GM21447 (cell line): Measurements from ENCODE around the gene UTP3.
A peak's percentile ranks its signal among the peaks of the same experiment; 100 is the strongest.
"Not testable (repeated sequence)": the region's sequence is repeated elsewhere in the genome, so short reads cannot be mapped to it uniquely, and the experiment has no call there.

Experiments used
- ATAC-seq: cut with Tn5 transposase; IDR thresholded peaks from one replicate; pipeline ENCODE4 v1.9.1; 2021; ENCODE audit not compliant: unreplicated experiment

Gene UTP3

GRCh38 chr4:70687821-70688794 lies at the start of gene UTP3:
Gene UTP3, plus strand, starts transcription at chr4:70688532. Its CDS starts 146 bp downstream, at chr4:70688678.
- peak; percentile 89 for ATAC-seq

GRCh38 chr4:70640192-70640591 lies 48.1 kb upstream of the UTP3 start:
- no peak for ATAC-seq

GRCh38 chr4:70650741-70651140 lies 37.6 kb upstream of the UTP3 start:
- ATAC-seq = not testable (repeated sequence)

- ATAC-seq = peak; percentile 49
Measured at GRCh38 chr4:70651864-70652506, 36.3 kb upstream of the UTP3 start.

GRCh38 chr4:70654605-70655011 lies 33.7 kb upstream of the UTP3 start:
- no peak for ATAC-seq

- ATAC-seq = no peak
Measured at GRCh38 chr4:70657326-70657725, 31.0 kb upstream of the UTP3 start.

- no peak for ATAC-seq
Measured at GRCh38 chr4:70658418-70658817, 29.9 kb upstream of the UTP3 start.

GRCh38 chr4:70660106-70660505 lies 28.2 kb upstream of the UTP3 start:
- ATAC-seq = no peak

GRCh38 chr4:70661309-70661922 lies 26.9 kb upstream of the UTP3 start:
- ATAC-seq = peak; percentile 80

GRCh38 chr4:70666369-70666768 lies 22.0 kb upstream of the UTP3 start, which contains the start of gene JCHAIN:
Gene JCHAIN, minus strand, starts transcription at chr4:70666508. Its CDS starts 18 bp downstream, at chr4:70666490.
- ATAC-seq = peak; percentile 53

- ATAC-seq = peak; percentile 57
Measured at GRCh38 chr4:70667740-70668535, 20.4 kb upstream of the UTP3 start.

GRCh38 chr4:70670332-70671014 lies 17.9 kb upstream of the UTP3 start:
- no peak for ATAC-seq

GRCh38 chr4:70671091-70671490 lies 17.2 kb upstream of the UTP3 start:
- ATAC-seq = no peak

GRCh38 chr4:70674191-70674590 lies 14.1 kb upstream of the UTP3 start:
- no peak for ATAC-seq

GRCh38 chr4:70674731-70675130 lies 13.6 kb upstream of the UTP3 start:
- no peak for ATAC-seq

GRCh38 chr4:70676554-70677090 lies 11.7 kb upstream of the UTP3 start:
- no peak for ATAC-seq

- peak; percentile 70 for ATAC-seq
Measured at GRCh38 chr4:70678383-70678999, 9.8 kb upstream of the UTP3 start.

GRCh38 chr4:70680934-70681333 lies 7.4 kb upstream of the UTP3 start:
- ATAC-seq = no peak

- ATAC-seq = peak; percentile 40
Measured at GRCh38 chr4:70681704-70682103, 6.6 kb upstream of the UTP3 start.
